ENCODE results near the gene CCDC171. TPM values are rescaled to one million over a fixed set of nuclear protein-coding genes. Genes with fewer than 3 reads are reported as not detected.

CCDC171 gene
- polyA plus RNA-seq, 2 donors, result 0.55 to 1.2 TPM

GRCh38 chr9:15717290-15717967, 164.6 kb downstream of the CCDC171 start:
- Histone ChIP-seq H3K4me3 (ENCODE audit: low read depth in 1 of 2, low read length in 2 of 2) (no peak overlapping the region), H3K4me1 (ENCODE audit: control insufficient read depth in 2 of 2, insufficient read depth in 2 of 2, low read length in 1 of 2) (no peaks in the 10 kb centered on the region), H3K9me3 (ENCODE audit: control insufficient read depth in 2 of 2, insufficient read depth in 1 of 2, low read depth in 1 of 2, low read length in 1 of 2) (peaks cover 0 to 5% of the 10 kb centered on the region in 2 donors), H3K27me3 (ENCODE audit: control insufficient read depth in 1 of 2, insufficient read depth in 2 of 2, low read length in 2 of 2) (no peaks in the 10 kb centered on the region), H3K36me3 (ENCODE audit: control insufficient read depth in 2 of 2, insufficient read depth in 2 of 2, low read length in 1 of 2) (no peaks in the 10 kb centered on the region), H3K27ac (ENCODE audit: low read depth in 2 of 2, low read length in 1 of 2) (no peak overlapping the region)
- WGBS, 2 donors, result 88 to 93% methylated on average over 5 of the region's 5 CpGs

- no peaks in the 10 kb centered on the region for H3K36me3 ChIP-seq (ENCODE audit: control insufficient read depth in 2 of 2, insufficient read depth in 2 of 2, low read length in 1 of 2)
These were observed 165.6 kb downstream of the CCDC171 start for GRCh38 chr9:15718423-15718822.

GRCh38 chr9:15720861-15721260, 168.0 kb downstream of the CCDC171 start:
- Histone ChIP-seq H3K27ac (ENCODE audit: low read depth in 2 of 2, low read length in 1 of 2) (no peak overlapping the region), H3K9me3 (ENCODE audit: control insufficient read depth in 2 of 2, insufficient read depth in 1 of 2, low read depth in 1 of 2, low read length in 1 of 2) (peaks cover 0 to 5% of the 10 kb centered on the region in 2 donors), H3K4me3 (ENCODE audit: low read depth in 1 of 2, low read length in 2 of 2) (no peak overlapping the region), H3K4me1 (ENCODE audit: control insufficient read depth in 2 of 2, insufficient read depth in 2 of 2, low read length in 1 of 2) (no peaks in the 10 kb centered on the region), H3K27me3 (ENCODE audit: control insufficient read depth in 1 of 2, insufficient read depth in 2 of 2, low read length in 2 of 2) (no peaks in the 10 kb centered on the region), H3K36me3 (ENCODE audit: control insufficient read depth in 2 of 2, insufficient read depth in 2 of 2, low read length in 1 of 2) (no peaks in the 10 kb centered on the region)
- 59 to 71% methylated on average over 1 of the region's 1 CpG for WGBS, 2 donors

More at GRCh38 chr9:15718423-15718822, 165.6 kb downstream of the CCDC171 start:
- H3K27ac ChIP-seq (ENCODE audit: low read depth in 2 of 2, low read length in 1 of 2), result no peak overlapping the region
- no peaks in the 10 kb centered on the region for H3K27me3 ChIP-seq (ENCODE audit: control insufficient read depth in 1 of 2, insufficient read depth in 2 of 2, low read length in 2 of 2)
- no peaks in the 10 kb centered on the region for H3K4me1 ChIP-seq (ENCODE audit: control insufficient read depth in 2 of 2, insufficient read depth in 2 of 2, low read length in 1 of 2)
- peaks cover 0 to 5% of the 10 kb centered on the region in 2 donors for H3K9me3 ChIP-seq (ENCODE audit: control insufficient read depth in 2 of 2, insufficient read depth in 1 of 2, low read depth in 1 of 2, low read length in 1 of 2)
- no peak overlapping the region for H3K4me3 ChIP-seq (ENCODE audit: low read depth in 1 of 2, low read length in 2 of 2)
- 70 to 83% methylated on average over 1 of the region's 1 CpG for WGBS, 2 donors

GRCh38 chr9:15722888-15723287, 170.0 kb downstream of the CCDC171 start:
- no peaks in the 10 kb centered on the region for H3K36me3 ChIP-seq (ENCODE audit: control insufficient read depth in 2 of 2, insufficient read depth in 2 of 2, low read length in 1 of 2)
- H3K9me3 ChIP-seq (ENCODE audit: control insufficient read depth in 2 of 2, insufficient read depth in 1 of 2, low read depth in 1 of 2, low read length in 1 of 2), result no peaks in the 10 kb centered on the region
- 59 to 65% methylated on average over 5 of the region's 5 CpGs for WGBS, 2 donors
- H3K27ac ChIP-seq (ENCODE audit: low read depth in 2 of 2, low read length in 1 of 2), result no peak overlapping the region
- H3K4me1 ChIP-seq (ENCODE audit: control insufficient read depth in 2 of 2, insufficient read depth in 2 of 2, low read length in 1 of 2), result no peaks in the 10 kb centered on the region
- no peak overlapping the region for H3K4me3 ChIP-seq (ENCODE audit: low read depth in 1 of 2, low read length in 2 of 2)
- no peaks in the 10 kb centered on the region for H3K27me3 ChIP-seq (ENCODE audit: control insufficient read depth in 1 of 2, insufficient read depth in 2 of 2, low read length in 2 of 2)

- WGBS, 2 donors, result 65 to 78% methylated on average over 1 of the region's 1 CpG
- no peak overlapping the region for H3K4me3 ChIP-seq (ENCODE audit: low read depth in 1 of 2, low read length in 2 of 2)
- H3K27ac ChIP-seq (ENCODE audit: low read depth in 2 of 2, low read length in 1 of 2), result no peak overlapping the region
- H3K27me3 ChIP-seq (ENCODE audit: control insufficient read depth in 1 of 2, insufficient read depth in 2 of 2, low read length in 2 of 2), result no peaks in the 10 kb centered on the region
- H3K9me3 ChIP-seq (ENCODE audit: control insufficient read depth in 2 of 2, insufficient read depth in 1 of 2, low read depth in 1 of 2, low read length in 1 of 2), result no peaks in the 10 kb centered on the region
- no peaks in the 10 kb centered on the region for H3K4me1 ChIP-seq (ENCODE audit: control insufficient read depth in 2 of 2, insufficient read depth in 2 of 2, low read length in 1 of 2)
- H3K36me3 ChIP-seq (ENCODE audit: control insufficient read depth in 2 of 2, insufficient read depth in 2 of 2, low read length in 1 of 2), result no peaks in the 10 kb centered on the region
These were observed 171.2 kb downstream of the CCDC171 start for GRCh38 chr9:15724016-15724415.

- H3K27me3 ChIP-seq (ENCODE audit: control insufficient read depth in 1 of 2, insufficient read depth in 2 of 2, low read length in 2 of 2), result no peaks in the 10 kb centered on the region
- H3K9me3 ChIP-seq (ENCODE audit: control insufficient read depth in 2 of 2, insufficient read depth in 1 of 2, low read depth in 1 of 2, low read length in 1 of 2), result no peaks in the 10 kb centered on the region
- 29 to 43% methylated on average over 1 of the region's 1 CpG for WGBS, 2 donors
- no peaks in the 10 kb centered on the region for H3K4me1 ChIP-seq (ENCODE audit: control insufficient read depth in 2 of 2, insufficient read depth in 2 of 2, low read length in 1 of 2)
- H3K4me3 ChIP-seq (ENCODE audit: low read depth in 1 of 2, low read length in 2 of 2), result no peak overlapping the region
- H3K36me3 ChIP-seq (ENCODE audit: control insufficient read depth in 2 of 2, insufficient read depth in 2 of 2, low read length in 1 of 2), result no peaks in the 10 kb centered on the region
- H3K27ac ChIP-seq (ENCODE audit: low read depth in 2 of 2, low read length in 1 of 2), result no peak overlapping the region
These were observed 171.8 kb downstream of the CCDC171 start for GRCh38 chr9:15724612-15725011.

GRCh38 chr9:15725953-15726352, 173.1 kb downstream of the CCDC171 start:
- Histone ChIP-seq H3K27ac (ENCODE audit: low read depth in 2 of 2, low read length in 1 of 2) (no peak overlapping the region), H3K4me1 (ENCODE audit: control insufficient read depth in 2 of 2, insufficient read depth in 2 of 2, low read length in 1 of 2) (no peaks in the 10 kb centered on the region), H3K9me3 (ENCODE audit: control insufficient read depth in 2 of 2, insufficient read depth in 1 of 2, low read depth in 1 of 2, low read length in 1 of 2) (no peaks in the 10 kb centered on the region), H3K27me3 (ENCODE audit: control insufficient read depth in 1 of 2, insufficient read depth in 2 of 2, low read length in 2 of 2) (no peaks in the 10 kb centered on the region), H3K4me3 (ENCODE audit: low read depth in 1 of 2, low read length in 2 of 2) (no peak overlapping the region), H3K36me3 (ENCODE audit: control insufficient read depth in 2 of 2, insufficient read depth in 2 of 2, low read length in 1 of 2) (no peaks in the 10 kb centered on the region)
- 79 to 80% methylated on average over 1 of the region's 1 CpG for WGBS, 2 donors

- no peaks in the 10 kb centered on the region for H3K4me1 ChIP-seq (ENCODE audit: control insufficient read depth in 2 of 2, insufficient read depth in 2 of 2, low read length in 1 of 2)
- H3K27me3 ChIP-seq (ENCODE audit: control insufficient read depth in 1 of 2, insufficient read depth in 2 of 2, low read length in 2 of 2), result no peaks in the 10 kb centered on the region
- no peak overlapping the region for H3K27ac ChIP-seq (ENCODE audit: low read depth in 2 of 2, low read length in 1 of 2)
- no peaks in the 10 kb centered on the region for H3K9me3 ChIP-seq (ENCODE audit: control insufficient read depth in 2 of 2, insufficient read depth in 1 of 2, low read depth in 1 of 2, low read length in 1 of 2)
- H3K4me3 ChIP-seq (ENCODE audit: low read depth in 1 of 2, low read length in 2 of 2), result no peak overlapping the region
- no peaks in the 10 kb centered on the region for H3K36me3 ChIP-seq (ENCODE audit: control insufficient read depth in 2 of 2, insufficient read depth in 2 of 2, low read length in 1 of 2)
- 71 to 73% methylated on average over 2 of the region's 2 CpGs for WGBS, 2 donors
These were observed 176.7 kb downstream of the CCDC171 start for GRCh38 chr9:15729507-15729906.

GRCh38 chr9:15735083-15735857, 182.4 kb downstream of the CCDC171 start:
- Histone ChIP-seq H3K4me3 (ENCODE audit: low read depth in 1 of 2, low read length in 2 of 2) (no peak overlapping the region), H3K27ac (ENCODE audit: low read depth in 2 of 2, low read length in 1 of 2) (no peak overlapping the region), H3K36me3 (ENCODE audit: control insufficient read depth in 2 of 2, insufficient read depth in 2 of 2, low read length in 1 of 2) (no peaks in the 10 kb centered on the region), H3K4me1 (ENCODE audit: control insufficient read depth in 2 of 2, insufficient read depth in 2 of 2, low read length in 1 of 2) (no peaks in the 10 kb centered on the region), H3K27me3 (ENCODE audit: control insufficient read depth in 1 of 2, insufficient read depth in 2 of 2, low read length in 2 of 2) (no peaks in the 10 kb centered on the region), H3K9me3 (ENCODE audit: control insufficient read depth in 2 of 2, insufficient read depth in 1 of 2, low read depth in 1 of 2, low read length in 1 of 2) (no peaks in the 10 kb centered on the region)
- 41 to 49% methylated on average over 5 of the region's 5 CpGs for WGBS, 2 donors
